Lower leg skin (tissue), 4 donors: ENCODE measurements around the gene ZNF644. TPM values are rescaled to one million over a fixed set of nuclear protein-coding genes. Genes with fewer than 3 reads are reported as not detected.
"Not testable (repeated sequence)": the region's sequence is repeated elsewhere in the genome, so short reads cannot be mapped to it uniquely, and the experiment has no call there.

Source experiments
- DNase-seq, 2 donors: peaks; one replicate each; pipeline ENCODE4 v3.0.0-alpha.2; 2019; ENCODE audit warnings: low spot score in 2 of 2
- H3K4me3 ChIP-seq: fragments of 200-600 bp; sonication (generic); 2 replicates; pipeline ENCODE4 v1.5.1; 2017; ENCODE audit warnings: mild to moderate bottlenecking, low read depth; ENCODE audit not compliant: poor library complexity, severe bottlenecking
- CTCF ChIP-seq, 3 donors: fragments of 450-650 bp; IDR thresholded peaks; one replicate each; pipeline ENCODE4 v1.5.1; 2016; ENCODE audit warnings: antibody characterized with exemption in 3 of 3, mild to moderate bottlenecking in 3 of 3, moderate library complexity in 2 of 3
- POLR2A ChIP-seq, 2 donors: fragments of 450-650 bp; IDR thresholded peaks; one replicate each; pipeline ENCODE4 v1.6.1; 2016 to 2017; ENCODE audit warnings: antibody characterized with exemption in 2 of 2, mild to moderate bottlenecking in 1 of 2, moderate library complexity in 1 of 2
- WGBS, 2 donors: methylation state at CpG; one replicate each; pipeline ENCODE4 v1.1.5; 2018; 5-methylcytosine and 5-hydroxymethylcytosine counted together
- intact Hi-C: fragments of 100-400 bp; cut with DNase I; formaldehyde crosslinking; loops from one replicate; pipeline ENCODE4 v1.15.0; 2023; ENCODE audit warnings: low total_unique reads
- total RNA-seq, 4 donors: library from RNA; depleted of rRNA; stranded (reverse); fragments of >200 nt; gene quantifications; one replicate each; pipeline ENCODE4 v1.1.0, GENCODE V29; 2016

Gene ZNF644
- total RNA-seq, 4 donors from 2014 or later: 28.0 to 57.1 (median 39.4) TPM

- H3K4me3 ChIP-seq: no peak overlapping the region
- intact Hi-C loops: no loop called here
- DNase-seq: no peak
- no peak for TF ChIP-seq CTCF (IDR thresholded peaks at IDR 0.05)
- no peak for TF ChIP-seq POLR2A (IDR thresholded peaks at IDR 0.05)
- 34 to 46% methylated on average over 2 of the region's 2 CpGs for WGBS, 2 donors
Observed at GRCh38 chr1:91057784-91058183, 35.9 kb upstream of the ZNF644 start.

- no peak for DNase-seq
- TF ChIP-seq POLR2A (IDR thresholded peaks at IDR 0.05) (no peak), CTCF (IDR thresholded peaks at IDR 0.05) (no peak)
- WGBS, 2 donors: 92 to 96% methylated on average over 2 of the region's 2 CpGs
- no peak overlapping the region for H3K4me3 ChIP-seq
- intact Hi-C loops: no loop called here
Observed at GRCh38 chr1:91054780-91055481, 33.1 kb upstream of the ZNF644 start.

GRCh38 chr1:91053630-91054029, 31.8 kb upstream of the ZNF644 start:
- WGBS, 2 donors: 59 to 63% methylated on average over 2 of the region's 2 CpGs
- no peak overlapping the region for H3K4me3 ChIP-seq
- DNase-seq: no peak
- intact Hi-C loops: no loop called here
- TF ChIP-seq CTCF (IDR thresholded peaks at IDR 0.05) (no peak), POLR2A (IDR thresholded peaks at IDR 0.05) (no peak)

- intact Hi-C loops, DNase-seq, H3K4me3 ChIP-seq: not testable (repeated sequence)
- 76 to 97% methylated on average over 2 of the region's 2 CpGs for WGBS, 2 donors
Observed at GRCh38 chr1:91049551-91049950, 27.7 kb upstream of the ZNF644 start.

- DNase-seq: no peak
- TF ChIP-seq CTCF (IDR thresholded peaks at IDR 0.05) (no peak), POLR2A (IDR thresholded peaks at IDR 0.05) (no peak)
- no peak overlapping the region for H3K4me3 ChIP-seq
- 58 to 83% methylated on average over 2 of the region's 2 CpGs for WGBS, 2 donors
- intact Hi-C loops: no loop called here
Observed at GRCh38 chr1:91046766-91047165, 24.9 kb upstream of the ZNF644 start.

- H3K4me3 ChIP-seq: no peak overlapping the region
- TF ChIP-seq CTCF (IDR thresholded peaks at IDR 0.05) (no peak), POLR2A (IDR thresholded peaks at IDR 0.05) (no peak)
- 80 to 81% methylated on average over 1 of the region's 1 CpG for WGBS, 2 donors
- intact Hi-C loops: no loop called here
- no peak for DNase-seq
Observed at GRCh38 chr1:91045284-91045683, 23.4 kb upstream of the ZNF644 start.

GRCh38 chr1:91044776-91045175, 22.9 kb upstream of the ZNF644 start:
- H3K4me3 ChIP-seq, DNase-seq, intact Hi-C loops: not testable (repeated sequence)
- 74 to 80% methylated on average over 2 of the region's 2 CpGs for WGBS, 2 donors

- WGBS, 2 donors: 70 to 73% methylated on average over 2 of the region's 2 CpGs
- H3K4me3 ChIP-seq, DNase-seq, intact Hi-C loops: not testable (repeated sequence)
Observed at GRCh38 chr1:91042372-91042771, 20.5 kb upstream of the ZNF644 start.
